IMR-90 (cell line): Measurements from ENCODE around the gene ADGRG1. TPM values are rescaled to one million over a fixed set of nuclear protein-coding genes. Genes with fewer than 3 reads are reported as not detected.

ENCODE experiments used
- ATAC-seq: fragments of 200-7000 bp; cut with Tn5 transposase; 2 replicates; pipeline ENCODE4 v1.9.1; 2020; ENCODE audit warnings: low read depth, mild to moderate bottlenecking, moderate library complexity
- BruUV-seq: library from RNA; stranded (reverse); fragments of 400-500 nt; replicated peaks from 2 replicates; lab custom pipeline; 2021; lab: Mats Ljungman, UMichigan
- CTCF ChIA-PET: fragments of 300-600 bp; formaldehyde crosslinking; extraction: SDS; loops from one replicate; lab custom pipeline; 2021; ENCODE audit warnings: antibody characterized with exemption; lab: Yijun Ruan, JAX
- POLR2A ChIA-PET: fragments of 300-600 bp; sonication (Branson Sonifier 250); formaldehyde crosslinking; loops from one replicate; lab custom pipeline; 2022; ENCODE audit warnings: antibody characterized with exemption; ENCODE audit not compliant: unreplicated experiment; lab: Charles Lee
- DNase-seq: peaks from one replicate; pipeline ENCODE4 v3.0.0; 2013
- H2AFZ ChIP-seq: replicated peaks from 2 replicates; pipeline ENCODE3; 2013; ENCODE audit warnings: low read length, mild to moderate bottlenecking; ENCODE audit not compliant: poor library complexity
- H2AK5ac ChIP-seq: 2 replicates; pipeline ENCODE4 v1.6.1; 2013; ENCODE audit warnings: low read depth, low read length, inconsistent platforms
- H2AK9ac ChIP-seq: replicated peaks from 2 replicates; pipeline ENCODE3; 2013; ENCODE audit warnings: mild to moderate bottlenecking, low read depth, low read length, moderate library complexity; ENCODE audit not compliant: poor library complexity
- H2BK120ac ChIP-seq: 2 replicates; pipeline ENCODE4 v1.6.1; 2013; ENCODE audit warnings: low read depth, low read length, inconsistent platforms
- H2BK15ac ChIP-seq: 3 replicates; pipeline ENCODE4 v1.6.1; 2013; ENCODE audit warnings: low read depth, low read length, inconsistent platforms
- H2BK20ac ChIP-seq: 2 replicates; pipeline ENCODE4 v1.6.1; 2013; ENCODE audit warnings: low read depth, mild to moderate bottlenecking, inconsistent platforms, low read length, moderate library complexity
- H2BK5ac ChIP-seq: 2 replicates; pipeline ENCODE4 v1.6.1; 2013; ENCODE audit warnings: mild to moderate bottlenecking, low read depth, low read length, inconsistent platforms; ENCODE audit not compliant: poor library complexity, severe bottlenecking
- H3K14ac ChIP-seq: replicated peaks from 2 replicates; pipeline ENCODE4 v1.6.1; 2013; ENCODE audit warnings: low read depth, low read length, inconsistent platforms
- H3K18ac ChIP-seq: 2 replicates; pipeline ENCODE4 v1.6.1; 2013; ENCODE audit warnings: low read depth, low read length, control low read depth
- H3K23ac ChIP-seq: 2 replicates; pipeline ENCODE4 v1.6.1; 2013; ENCODE audit warnings: low read depth, low read length, inconsistent platforms
- H3K27ac ChIP-seq: 2 replicates; pipeline ENCODE4 v1.5.1; 2013; ENCODE audit warnings: mild to moderate bottlenecking, control low read depth, low read length; ENCODE audit not compliant: insufficient read depth
- H3K27me3 ChIP-seq: 2 replicates; pipeline ENCODE4 v1.6.1; 2013; ENCODE audit warnings: low read length; ENCODE audit not compliant: control insufficient read depth, insufficient read depth
- H3K36me3 ChIP-seq: 2 replicates; pipeline ENCODE4 v1.6.1; 2013; ENCODE audit warnings: low read length, mixed read lengths; ENCODE audit not compliant: control insufficient read depth, insufficient read depth
- H3K4ac ChIP-seq: 2 replicates; pipeline ENCODE4 v1.6.1; 2013; ENCODE audit warnings: low read depth, low read length, inconsistent platforms
- H3K4me1 ChIP-seq: 2 replicates; pipeline ENCODE4 v1.6.1; 2013; ENCODE audit warnings: low read length, mixed read lengths; ENCODE audit not compliant: control insufficient read depth, insufficient read depth
- H3K4me2 ChIP-seq: 2 replicates; pipeline ENCODE4 v1.6.1; 2013; ENCODE audit warnings: low read depth, mild to moderate bottlenecking, control low read depth, low read length, moderate library complexity
- H3K4me3 ChIP-seq: 2 replicates; pipeline ENCODE4 v1.5.1; 2013; ENCODE audit warnings: low read depth, mild to moderate bottlenecking, control low read depth, low read length, moderate library complexity; ENCODE audit not compliant: insufficient read depth
- H3K56ac ChIP-seq: 2 replicates; pipeline ENCODE4 v1.6.1; 2013; ENCODE audit warnings: low read length, inconsistent platforms; ENCODE audit not compliant: insufficient read depth; ENCODE audit errors: extremely low read depth
- H3K79me1 ChIP-seq, 2 experiments: 2 replicates each; pipeline ENCODE4 v1.6.1; 2013; ENCODE audit warnings: low read length in 2 of 2, inconsistent platforms in 1 of 2, low read depth in 1 of 2
- H3K9ac ChIP-seq: 2 replicates; pipeline ENCODE4 v1.6.1; 2013; ENCODE audit warnings: low read depth, low read length, control low read depth
- H3K9me1 ChIP-seq: 2 replicates; pipeline ENCODE4 v1.6.1; 2013; ENCODE audit warnings: low read length, inconsistent platforms; ENCODE audit not compliant: insufficient read depth
- H3K9me3 ChIP-seq: 2 replicates; pipeline ENCODE4 v1.6.1; 2013; ENCODE audit warnings: low read length; ENCODE audit not compliant: control insufficient read depth, insufficient read depth
- H4K20me1 ChIP-seq: 2 replicates; pipeline ENCODE4 v1.6.1; 2013; ENCODE audit warnings: low read length, inconsistent platforms; ENCODE audit not compliant: insufficient read depth
- H4K5ac ChIP-seq: 2 replicates; pipeline ENCODE4 v1.6.1; 2013; ENCODE audit warnings: mild to moderate bottlenecking, low read depth, low read length, control low read depth
- H4K8ac ChIP-seq, 2 experiments: 2 replicates each; pipeline ENCODE4 v1.6.1; 2013; ENCODE audit warnings: low read depth in 2 of 2, low read length in 2 of 2, control low read depth in 1 of 2, inconsistent platforms in 1 of 2
- H4K91ac ChIP-seq: 2 replicates; pipeline ENCODE4 v1.6.1; 2013; ENCODE audit warnings: low read depth, low read length, inconsistent platforms; ENCODE audit not compliant: insufficient read depth
- BHLHE40 ChIP-seq: fragments of 150-350 bp; IDR thresholded peaks from 2 replicates; pipeline ENCODE4 v1.6.1; 2016; ENCODE audit warnings: mild to moderate bottlenecking, low read depth, low read length
- MAFK ChIP-seq: IDR thresholded peaks from 2 replicates; pipeline ENCODE4 v1.6.1; 2012; ENCODE audit warnings: low read depth, low read length, improper control_type of control experiment
- MAZ ChIP-seq: IDR thresholded peaks from 2 replicates; pipeline ENCODE4 v1.6.1; 2012; ENCODE audit warnings: low read depth, mild to moderate bottlenecking, low read length, improper control_type of control experiment, moderate library complexity, borderline replicate concordance
- MXI1 ChIP-seq: IDR thresholded peaks from 2 replicates; pipeline ENCODE4 v1.6.1; 2012; ENCODE audit warnings: low read depth, mild to moderate bottlenecking, low read length, moderate library complexity, borderline replicate concordance
- POLR2A ChIP-seq: IDR thresholded peaks from 2 replicates; pipeline ENCODE4 v1.6.1; 2012; ENCODE audit warnings: mild to moderate bottlenecking, low read depth, low read length
- RAD21 ChIP-seq: IDR thresholded peaks from 2 replicates; pipeline ENCODE4 v1.6.1; 2012; ENCODE audit warnings: low read length, improper control_type of control experiment
- RCOR1 ChIP-seq: IDR thresholded peaks from 2 replicates; pipeline ENCODE4 v1.6.1; 2012; ENCODE audit warnings: mild to moderate bottlenecking, low read length, improper control_type of control experiment; ENCODE audit not compliant: insufficient replicate concordance
- SMC3 ChIP-seq: fragments of 150-350 bp; IDR thresholded peaks from 2 replicates; pipeline ENCODE4 v1.6.1; 2016; ENCODE audit warnings: low read depth, mild to moderate bottlenecking, antibody characterized with exemption, low read length, moderate library complexity
- WGBS, 2 experiments: methylation state at CpG; one replicate each; pipeline versions ENCODE4 v1.1.5 to v1.1.7; 2013; ENCODE audit warnings: missing lambda C conversion rate in 2 of 2; ENCODE audit not compliant: insufficient read length in 1 of 2; ENCODE audit errors: extremely low coverage in 2 of 2; 5-methylcytosine and 5-hydroxymethylcytosine counted together
- dilution Hi-C: fragments of 300-500 bp; cut with HindIII; formaldehyde crosslinking; loops from one replicate; pipeline ENCODE4 v1.14.3; 2018; ENCODE audit warnings: low sequenced_read_pairs; ENCODE audit not compliant: unreplicated experiment
- in situ Hi-C: fragments of 300-500 bp; cut with MboI; formaldehyde crosslinking; loops from 3 replicates; pipeline ENCODE4 v1.14.3; 2019; ENCODE audit warnings: low sequenced_read_pairs, inconsistent platforms, mixed read lengths
- intact Hi-C: fragments of 100-400 bp; cut with micrococcal nuclease; formaldehyde crosslinking; loops from 2 replicates; pipeline ENCODE4 v1.10.0; 2022
- polyA plus RNA-seq, 3 experiments: library from polyadenylated mRNA; depleted of rRNA; stranded (reverse); fragments of >200 nt; gene quantifications; 2 replicates each; pipeline ENCODE4 v1.2.3, GENCODE V29; 2012; ENCODE audit warnings: low replicate concordance in 1 of 3
- total RNA-seq: library from RNA; depleted of rRNA; stranded (reverse); fragments of >200 nt; gene quantifications from 2 replicates; pipeline ENCODE4 v1.2.3, GENCODE V29; 2012
- TF ChIP-seq, protein P1 (sequence below): fragments of 150-350 bp; IDR thresholded peaks from 2 replicates; pipeline ENCODE4 v1.6.1; 2017; ENCODE audit warnings: mild to moderate bottlenecking, antibody characterized with exemption, low read length, low read depth
- TF ChIP-seq, protein P2 (sequence below): fragments of 150-350 bp; IDR thresholded peaks from 2 replicates; pipeline ENCODE4 v1.6.1; 2016; ENCODE audit warnings: low read depth, mild to moderate bottlenecking, low read length, moderate library complexity, borderline replicate concordance
- TF ChIP-seq, protein P3 (sequence below): conservative IDR thresholded peaks from 2 replicates; pipeline ENCODE4 v1.5.1; 2012; ENCODE audit warnings: mild to moderate bottlenecking, low read depth, low read length, improper control_type of control experiment

The ADGRG1 gene
- total and polyA plus RNA-seq, 2 of the 4 experiments (the other 2 are of a cell fraction): 0.90 to 8.4 TPM

DNA sequence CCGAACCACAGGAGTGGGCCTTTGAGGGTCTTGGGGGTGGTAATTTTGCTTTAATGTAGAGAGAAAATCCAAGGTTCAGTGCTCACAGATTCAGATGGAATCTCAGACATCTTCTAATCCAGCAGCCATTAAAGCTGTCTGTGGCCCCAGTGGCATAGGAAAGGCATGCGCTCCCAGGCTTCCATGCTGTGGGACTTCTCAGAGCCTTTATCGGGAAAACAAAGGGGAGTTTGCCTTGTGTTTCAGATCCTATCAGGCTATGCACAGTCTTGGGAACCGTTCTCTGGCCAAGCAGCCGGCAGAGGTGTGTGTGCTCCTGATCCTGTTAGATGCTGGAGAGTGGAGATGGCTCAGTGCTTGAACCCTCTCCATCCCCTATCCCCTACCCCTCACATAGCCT, 7.8 kb downstream of the ADGRG1 start:
- Histone ChIP-seq H2BK5ac (no peak overlapping the region), H3K79me1 (no peaks in the 10 kb centered on the region), H3K4ac (no peak overlapping the region), H2AFZ (no peak overlapping the region), H3K4me3 (no peak overlapping the region), H3K27me3 (peaks cover 18% of the 10 kb centered on the region), H3K14ac (no peak overlapping the region), H4K91ac (no peak overlapping the region), H3K23ac (no peak overlapping the region), H3K4me2 (no peak overlapping the region), H3K56ac (no peak overlapping the region), H3K36me3 (no peaks in the 10 kb centered on the region), H4K20me1 (no peaks in the 10 kb centered on the region), H4K8ac (no peak overlapping the region), H3K18ac (no peak overlapping the region), H2BK120ac (no peak overlapping the region), H4K5ac (no peak overlapping the region), H2BK15ac (no peak overlapping the region), H3K27ac (no peak overlapping the region), H2AK9ac (no peak overlapping the region), H3K9ac (no peak overlapping the region), H3K9me3 (no peaks in the 10 kb centered on the region), H2AK5ac (no peak overlapping the region), H3K9me1 (peaks cover 7% of the 10 kb centered on the region), H3K4me1 (peaks cover 10% of the 10 kb centered on the region; the same call in 1 of the 2 replicates), H2BK20ac (no peak overlapping the region)
- intact Hi-C loops: no loop called here
- TF ChIP-seq BHLHE40 (no peak), MXI1 (no peak), RAD21 (no peak), SMC3 (no peak), RCOR1 (no peak), MAZ (no peak), POLR2A (no peak), MAFK (no peak)
- TF ChIP-seq, protein P1, sequence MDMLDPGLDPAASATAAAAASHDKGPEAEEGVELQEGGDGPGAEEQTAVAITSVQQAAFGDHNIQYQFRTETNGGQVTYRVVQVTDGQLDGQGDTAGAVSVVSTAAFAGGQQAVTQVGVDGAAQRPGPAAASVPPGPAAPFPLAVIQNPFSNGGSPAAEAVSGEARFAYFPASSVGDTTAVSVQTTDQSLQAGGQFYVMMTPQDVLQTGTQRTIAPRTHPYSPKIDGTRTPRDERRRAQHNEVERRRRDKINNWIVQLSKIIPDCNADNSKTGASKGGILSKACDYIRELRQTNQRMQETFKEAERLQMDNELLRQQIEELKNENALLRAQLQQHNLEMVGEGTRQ: no peak
- TF ChIP-seq, protein P2, sequence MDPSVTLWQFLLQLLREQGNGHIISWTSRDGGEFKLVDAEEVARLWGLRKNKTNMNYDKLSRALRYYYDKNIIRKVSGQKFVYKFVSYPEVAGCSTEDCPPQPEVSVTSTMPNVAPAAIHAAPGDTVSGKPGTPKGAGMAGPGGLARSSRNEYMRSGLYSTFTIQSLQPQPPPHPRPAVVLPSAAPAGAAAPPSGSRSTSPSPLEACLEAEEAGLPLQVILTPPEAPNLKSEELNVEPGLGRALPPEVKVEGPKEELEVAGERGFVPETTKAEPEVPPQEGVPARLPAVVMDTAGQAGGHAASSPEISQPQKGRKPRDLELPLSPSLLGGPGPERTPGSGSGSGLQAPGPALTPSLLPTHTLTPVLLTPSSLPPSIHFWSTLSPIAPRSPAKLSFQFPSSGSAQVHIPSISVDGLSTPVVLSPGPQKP: no peak
- TF ChIP-seq, protein P3, sequence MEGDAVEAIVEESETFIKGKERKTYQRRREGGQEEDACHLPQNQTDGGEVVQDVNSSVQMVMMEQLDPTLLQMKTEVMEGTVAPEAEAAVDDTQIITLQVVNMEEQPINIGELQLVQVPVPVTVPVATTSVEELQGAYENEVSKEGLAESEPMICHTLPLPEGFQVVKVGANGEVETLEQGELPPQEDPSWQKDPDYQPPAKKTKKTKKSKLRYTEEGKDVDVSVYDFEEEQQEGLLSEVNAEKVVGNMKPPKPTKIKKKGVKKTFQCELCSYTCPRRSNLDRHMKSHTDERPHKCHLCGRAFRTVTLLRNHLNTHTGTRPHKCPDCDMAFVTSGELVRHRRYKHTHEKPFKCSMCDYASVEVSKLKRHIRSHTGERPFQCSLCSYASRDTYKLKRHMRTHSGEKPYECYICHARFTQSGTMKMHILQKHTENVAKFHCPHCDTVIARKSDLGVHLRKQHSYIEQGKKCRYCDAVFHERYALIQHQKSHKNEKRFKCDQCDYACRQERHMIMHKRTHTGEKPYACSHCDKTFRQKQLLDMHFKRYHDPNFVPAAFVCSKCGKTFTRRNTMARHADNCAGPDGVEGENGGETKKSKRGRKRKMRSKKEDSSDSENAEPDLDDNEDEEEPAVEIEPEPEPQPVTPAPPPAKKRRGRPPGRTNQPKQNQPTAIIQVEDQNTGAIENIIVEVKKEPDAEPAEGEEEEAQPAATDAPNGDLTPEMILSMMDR: no peak
- no CpG with 5 or more reads among the region's 5 CpGs for WGBS, 2 experiments
- ATAC-seq (no peak), DNase-seq (no peak)
- no TSS peak for BruUV-seq
- dilution Hi-C loops: no loop called here
- in situ Hi-C loops: no loop called here
- ChIA-PET POLR2A (no interaction called here), CTCF (interaction anchor here (1.6 kb wide), 1 partner anchor 9 kb away, joined by 4 read pairs; no protein-coding TSS in a partner anchor)
